HG02870 (cell line): ENCODE results near the gene TRIO.

Experiments
- ATAC-seq: cut with Tn5 transposase; IDR thresholded peaks from one replicate; pipeline ENCODE4 v1.9.1; 2021; ENCODE audit warnings: mild to moderate bottlenecking, moderate library complexity; ENCODE audit not compliant: unreplicated experiment

Gene TRIO

GRCh38 chr5:14145435-14146334 is 2.5 kb downstream of the TRIO start:
- no peak for ATAC-seq

DNA sequence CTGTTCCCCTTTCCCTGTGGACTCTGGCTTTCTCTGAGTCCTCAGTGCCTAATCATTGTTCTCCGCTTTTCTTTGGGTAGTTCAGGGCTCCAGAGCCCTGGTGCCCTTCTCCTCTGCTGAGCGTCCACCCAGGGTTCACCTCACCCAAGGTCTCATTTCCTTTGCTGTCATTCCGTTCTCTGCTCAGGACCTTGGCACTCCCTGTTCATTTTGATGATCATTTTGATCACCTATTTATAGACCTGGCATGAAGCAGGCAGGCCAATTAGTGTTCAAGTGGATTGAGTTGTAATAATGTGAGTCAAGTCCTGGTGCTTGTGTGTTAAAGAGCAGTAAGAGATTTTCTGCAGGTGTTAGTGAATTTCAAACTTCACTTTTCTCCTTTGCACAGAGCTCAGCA is 3.6 kb downstream of the TRIO start:
- no peak for ATAC-seq

DNA sequence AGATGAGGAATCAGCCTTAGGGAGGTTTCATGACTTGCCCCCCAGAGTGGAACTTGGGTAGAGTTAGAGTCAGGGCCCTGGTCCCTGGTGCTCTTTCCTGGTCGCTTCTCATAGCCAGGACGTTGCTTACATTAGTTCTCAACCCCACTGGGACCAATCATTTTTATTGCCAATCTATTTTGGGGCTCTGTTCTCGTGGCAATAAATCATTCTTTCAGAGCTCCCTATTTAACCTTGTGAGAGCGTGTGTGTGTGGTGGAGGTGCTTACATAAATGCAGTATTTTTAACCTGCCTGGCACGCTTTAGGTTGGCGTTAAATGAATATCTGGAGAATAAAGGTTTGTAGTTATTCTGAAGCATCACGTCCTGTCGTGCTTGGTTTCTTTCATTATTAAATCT is 4.1 kb downstream of the TRIO start:
- ATAC-seq: no peak

- no peak for ATAC-seq
Observed at GRCh38 chr5:14148483-14148882, 5.3 kb downstream of the TRIO start.

- no peak for ATAC-seq
Observed at GRCh38 chr5:14148890-14149671, 5.9 kb downstream of the TRIO start.

DNA sequence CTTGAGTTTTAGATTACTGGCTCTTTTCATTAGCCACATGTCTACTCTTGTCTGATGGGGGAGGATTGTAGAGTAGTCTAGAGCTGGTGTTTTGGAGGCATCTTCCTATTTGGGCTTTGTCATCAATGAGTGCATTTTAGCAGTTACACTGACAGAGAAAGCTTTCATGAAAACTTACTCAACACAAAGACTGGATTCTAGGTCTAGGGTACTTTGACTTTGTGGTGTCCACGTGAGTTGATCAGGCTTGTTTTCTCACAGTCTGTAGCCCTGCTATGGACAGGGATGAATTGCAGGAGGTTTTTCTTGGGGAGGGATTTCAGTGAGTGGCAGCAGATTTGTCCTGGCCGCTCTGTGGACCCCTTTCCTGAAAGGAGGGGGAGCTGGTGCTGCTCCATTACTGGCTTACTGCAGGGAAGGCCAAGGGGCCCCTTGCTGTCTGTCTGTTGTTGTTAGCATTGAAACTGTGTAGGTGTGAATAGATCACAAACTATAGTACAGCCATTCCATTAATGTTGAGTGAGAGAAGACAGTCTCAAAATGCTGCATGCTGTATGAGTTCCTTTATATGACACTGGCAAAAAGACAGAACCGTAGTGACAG is 6.6 kb downstream of the TRIO start:
- no peak for ATAC-seq

GRCh38 chr5:14151416-14151815 is 8.3 kb downstream of the TRIO start:
- ATAC-seq: no peak

DNA sequence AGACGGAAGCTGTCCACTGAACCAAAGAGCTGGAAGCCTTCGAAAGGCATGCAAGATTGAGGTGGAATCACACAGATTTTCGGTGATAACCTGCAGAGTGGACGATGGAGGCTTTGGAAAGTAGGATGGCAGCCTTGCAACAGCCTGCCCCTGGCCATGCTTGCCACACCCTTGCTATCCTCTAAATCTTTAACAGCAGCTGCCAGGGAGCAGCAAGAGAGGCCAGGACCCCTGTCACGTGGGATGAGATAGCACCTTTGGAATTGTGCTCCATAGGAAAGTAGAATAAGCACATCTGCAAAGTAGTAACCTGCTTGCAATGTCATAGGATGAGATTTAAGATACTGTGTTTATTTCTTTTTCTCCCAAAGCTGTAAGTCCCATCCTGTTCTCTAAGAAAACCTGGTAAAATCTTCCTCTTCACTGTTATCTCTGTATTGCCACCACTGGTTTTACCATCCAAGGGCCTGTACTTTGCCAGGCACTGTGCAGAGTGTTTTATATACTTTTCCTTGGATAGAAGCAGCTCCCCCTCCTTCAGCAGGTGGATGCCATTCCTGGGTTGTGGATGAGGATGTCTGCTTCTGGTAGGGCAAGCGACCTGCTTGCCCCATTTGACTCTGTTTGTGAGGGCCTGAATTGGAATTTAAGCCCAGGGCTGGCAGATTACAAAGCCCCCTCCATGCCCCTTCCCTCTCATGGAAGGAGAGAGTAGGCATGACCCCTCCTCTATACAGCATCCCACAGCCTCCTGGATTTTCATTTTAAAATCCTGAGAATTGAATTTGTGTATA is 10.1 kb downstream of the TRIO start:
- no peak for ATAC-seq

DNA sequence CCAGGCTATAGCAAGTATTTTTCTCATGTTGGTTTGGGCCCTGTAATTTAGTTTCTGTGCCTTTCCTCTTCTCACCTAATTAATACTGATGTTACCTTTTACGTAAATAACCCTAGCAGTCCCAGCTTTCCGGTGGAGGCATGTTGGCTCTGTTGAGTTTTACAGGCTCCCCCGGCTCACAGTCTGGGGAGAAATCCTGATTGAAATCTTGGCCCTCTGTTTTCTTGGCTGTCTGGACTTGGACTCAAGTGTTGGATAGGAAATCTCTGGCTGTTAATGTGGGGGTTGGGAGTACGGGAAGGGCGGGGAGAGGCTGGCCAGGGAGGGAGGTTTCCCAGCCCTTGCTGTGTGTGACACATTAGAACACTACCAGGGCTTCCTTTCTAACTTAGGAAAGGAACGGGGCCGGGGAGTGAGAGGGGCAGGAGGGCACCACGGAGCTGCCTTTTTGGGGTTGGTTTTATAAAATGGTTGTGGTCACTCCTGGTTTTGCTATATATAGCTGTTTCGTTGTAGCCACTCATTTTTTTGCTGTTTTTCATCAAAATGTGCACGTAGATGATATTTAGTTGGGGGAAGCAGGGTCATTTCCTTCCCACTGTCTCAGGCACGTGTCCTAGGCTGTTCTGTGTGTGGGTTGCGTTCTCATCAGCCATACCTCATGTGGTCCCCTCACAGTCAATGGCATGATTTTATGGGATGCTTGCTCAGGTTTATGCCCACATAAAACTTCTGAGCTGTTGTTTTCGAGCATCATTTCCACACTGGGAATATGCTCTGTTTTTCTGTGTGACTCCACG is 11.0 kb downstream of the TRIO start:
- no peak for ATAC-seq

DNA sequence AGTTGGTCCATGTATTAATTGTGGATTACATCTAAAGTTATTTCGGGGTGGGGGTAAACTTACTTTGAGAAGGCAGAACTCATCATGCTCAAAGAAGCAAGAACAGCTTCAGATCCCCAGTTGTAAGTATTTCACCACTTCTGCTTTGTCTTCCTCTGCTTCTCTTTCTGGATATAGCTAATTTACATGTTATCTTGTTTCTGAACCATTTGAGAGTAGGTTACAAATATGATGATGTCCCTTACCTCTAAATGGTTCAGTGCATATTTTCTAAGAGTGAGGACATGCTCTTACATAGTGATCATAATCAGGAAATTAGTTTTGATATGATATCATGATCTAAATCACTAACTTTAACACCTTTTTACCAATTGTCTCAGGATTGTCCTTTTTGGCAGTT is 11.9 kb downstream of the TRIO start:
- ATAC-seq: peak; percentile 72

DNA sequence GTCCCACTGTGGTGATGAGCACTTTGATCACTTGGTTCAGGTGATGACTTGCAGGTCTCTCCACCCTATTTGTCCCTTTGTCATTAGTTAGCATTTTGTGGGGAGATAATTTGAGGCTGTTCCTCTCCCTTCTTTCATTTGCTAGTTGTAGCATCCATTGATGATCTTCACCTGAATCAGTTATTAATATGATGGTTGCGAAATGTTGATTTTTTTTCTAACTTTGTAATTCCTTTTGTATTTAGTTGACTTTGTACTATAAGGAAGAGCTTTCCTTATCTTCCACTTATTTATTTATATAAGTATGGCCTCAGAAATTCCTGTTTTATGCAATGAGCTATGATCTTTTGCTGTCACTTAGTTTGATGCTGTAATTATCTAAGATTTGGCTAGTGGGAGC is 12.6 kb downstream of the TRIO start:
- ATAC-seq: no peak

DNA sequence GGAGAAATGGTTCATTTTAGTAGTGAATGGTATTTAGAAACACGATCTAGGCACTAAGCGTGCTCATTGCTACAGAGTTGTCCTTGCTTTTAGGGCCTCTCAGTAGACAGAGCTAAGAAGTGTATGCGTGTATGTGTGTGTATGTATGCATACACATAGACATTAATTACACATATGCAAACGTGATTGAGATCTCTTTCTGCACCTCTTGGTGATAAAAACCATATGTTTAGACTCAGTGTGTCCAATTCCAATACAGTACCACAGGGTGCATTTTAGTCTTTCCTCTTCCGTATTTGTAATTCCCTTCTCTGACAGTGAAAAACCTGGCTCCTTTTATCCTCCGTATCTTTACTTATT is 13.1 kb downstream of the TRIO start:
- no peak for ATAC-seq

DNA sequence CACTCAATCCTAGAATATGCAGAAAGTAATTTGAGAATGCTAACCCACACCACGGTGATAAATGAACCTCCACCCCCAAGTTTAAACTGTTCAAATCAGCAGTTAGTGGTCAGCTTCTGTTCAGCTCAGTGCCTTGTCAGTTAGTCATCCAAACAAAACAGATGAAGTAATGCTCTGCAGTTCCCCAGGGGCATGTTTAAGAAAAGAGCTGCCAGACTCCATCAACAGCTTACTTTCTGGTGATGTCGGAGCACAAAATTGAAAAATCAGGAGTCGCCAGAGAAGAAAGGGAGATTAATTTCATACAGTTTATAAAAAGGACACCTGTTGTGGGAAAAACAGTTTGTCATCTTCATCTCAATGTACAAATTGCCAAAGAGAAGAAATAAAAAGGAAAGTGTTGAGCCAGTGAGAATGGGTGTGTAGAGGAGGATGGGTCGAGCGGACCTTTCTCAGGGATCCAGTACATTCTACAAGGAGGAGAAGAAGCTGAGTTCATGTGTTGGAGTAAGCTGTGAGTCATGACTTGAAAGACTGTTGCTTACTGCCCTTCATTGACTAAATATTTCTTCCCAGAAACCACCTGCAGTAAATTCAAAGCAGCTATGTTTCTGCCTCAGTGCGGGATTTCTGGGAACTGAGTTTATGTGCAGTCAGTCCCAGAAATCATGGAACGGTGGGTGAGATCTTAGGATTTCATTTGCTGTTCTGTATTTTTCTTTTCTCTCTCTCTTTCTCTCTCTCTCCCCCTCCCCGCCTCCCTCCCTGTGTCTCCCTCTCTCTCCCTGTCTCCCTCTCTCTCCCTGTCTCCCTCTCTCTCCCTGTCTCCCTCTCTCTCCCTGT is 13.7 kb downstream of the TRIO start:
- ATAC-seq: peak; percentile 42

DNA sequence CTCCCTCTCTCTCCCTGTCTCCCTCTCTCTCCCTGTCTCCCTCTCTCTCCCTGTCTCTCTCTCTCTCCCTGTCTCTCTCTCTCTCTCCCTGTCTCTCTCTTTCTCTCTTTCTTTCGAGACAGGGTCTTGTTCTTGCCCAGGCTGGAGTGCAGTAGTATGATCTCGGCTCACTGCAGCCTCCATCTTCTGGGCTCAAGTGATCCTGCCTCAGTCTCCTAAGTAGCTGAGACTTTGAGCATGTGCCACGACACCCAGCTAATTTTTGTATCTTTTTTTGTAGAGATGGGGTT is 14.3 kb downstream of the TRIO start:
- no peak for ATAC-seq

GRCh38 chr5:14158890-14159666 is 15.9 kb downstream of the TRIO start:
- no peak for ATAC-seq

DNA sequence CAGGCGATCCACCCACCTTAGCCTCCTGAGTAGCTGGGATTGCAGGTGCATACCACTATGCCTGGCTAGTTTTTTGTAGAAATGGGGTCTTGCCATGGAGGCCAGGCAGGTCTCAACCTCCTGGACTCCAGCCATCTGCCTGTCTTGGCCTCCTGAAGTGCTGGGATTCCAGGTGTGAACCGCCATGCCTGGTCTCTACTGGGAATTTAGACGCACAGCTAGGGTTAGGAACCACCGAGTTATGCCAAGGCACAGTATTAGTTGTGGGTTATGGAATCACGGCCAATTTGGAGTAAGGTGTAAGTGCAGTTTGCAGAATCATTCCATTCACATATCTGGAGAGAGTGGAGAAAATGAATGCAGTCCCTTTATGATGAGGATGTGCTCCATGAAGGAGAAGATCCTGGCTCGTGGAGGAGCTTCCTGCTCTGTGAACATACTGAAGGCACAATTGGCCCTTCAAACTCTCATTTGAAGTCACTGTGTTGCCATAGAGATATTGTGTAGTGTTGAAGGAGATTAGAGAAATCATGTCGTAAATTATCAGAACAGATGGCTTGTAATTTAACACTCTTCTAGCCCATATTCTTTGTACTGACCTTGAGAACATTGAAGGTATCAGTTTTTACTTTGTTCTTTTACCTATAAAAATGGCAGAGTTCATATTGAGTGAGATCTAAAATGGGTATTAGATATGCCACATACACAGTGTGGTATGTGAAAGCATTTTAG is 18.8 kb downstream of the TRIO start:
- ATAC-seq: no peak

GRCh38 chr5:14164164-14165163 is 21.3 kb downstream of the TRIO start:
- no peak for ATAC-seq
